Hepatocyte (in vitro differentiated cells): ENCODE measurements around the gene SNCAIP. TPM values are rescaled to one million over a fixed set of nuclear protein-coding genes. Genes with fewer than 3 reads are reported as not detected.

ENCODE experiments used
- DNase-seq: peaks from one replicate; pipeline ENCODE4 v3.0.0-alpha.2; 2016; ENCODE audit warnings: low spot score
- H2AFZ ChIP-seq: fragments of 200-600 bp; sonication (generic); 2 replicates; pipeline ENCODE4 v1.6.0; 2016; ENCODE audit warnings: antibody characterized with exemption, mild to moderate bottlenecking
- H3K27ac ChIP-seq: fragments of 200-600 bp; sonication (generic); 2 replicates; pipeline ENCODE4 v1.5.1; 2016; ENCODE audit warnings: mild to moderate bottlenecking
- H3K27me3 ChIP-seq: fragments of 200-600 bp; sonication (generic); 2 replicates; pipeline ENCODE4 v1.6.1; 2016
- H3K36me3 ChIP-seq: fragments of 200-600 bp; sonication (generic); replicated peaks from 2 replicates; pipeline ENCODE4 v1.5.1; 2016; ENCODE audit warnings: low read depth; ENCODE audit not compliant: insufficient read depth
- H3K4me1 ChIP-seq: fragments of 200-600 bp; sonication (generic); 2 replicates; pipeline ENCODE4 v1.5.1; 2016; ENCODE audit warnings: mild to moderate bottlenecking, moderate library complexity; ENCODE audit not compliant: insufficient read depth
- H3K4me2 ChIP-seq: fragments of 200-600 bp; sonication (generic); 2 replicates; pipeline ENCODE4 v1.6.0; 2016
- H3K4me3 ChIP-seq: fragments of 200-600 bp; sonication (generic); 2 replicates; pipeline ENCODE4 v1.5.1; 2016; ENCODE audit warnings: mild to moderate bottlenecking
- H3K79me2 ChIP-seq: fragments of 200-600 bp; sonication (generic); 2 replicates; pipeline ENCODE4 v1.6.0; 2017; ENCODE audit warnings: mild to moderate bottlenecking
- H3K9me2 ChIP-seq: fragments of 200-600 bp; sonication (generic); replicated peaks from 2 replicates; pipeline ENCODE4 v1.6.0; 2017; ENCODE audit warnings: mild to moderate bottlenecking; ENCODE audit not compliant: insufficient read depth
- H3K9me3 ChIP-seq: fragments of 200-600 bp; sonication (generic); 2 replicates; pipeline ENCODE4 v1.5.1; 2016; ENCODE audit warnings: low read depth, mild to moderate bottlenecking
- H4K20me1 ChIP-seq: fragments of 200-600 bp; sonication (generic); 2 replicates; pipeline ENCODE4 v1.6.0; 2016; ENCODE audit warnings: mild to moderate bottlenecking; ENCODE audit not compliant: insufficient read depth, poor library complexity, severe bottlenecking
- CTCF ChIP-seq: fragments of 200-600 bp; sonication (generic); IDR thresholded peaks from 2 replicates; pipeline ENCODE4 v1.5.1; 2016; ENCODE audit warnings: antibody characterized with exemption, mild to moderate bottlenecking; ENCODE audit not compliant: poor library complexity
- EZH2 ChIP-seq: fragments of 200-600 bp; sonication (generic); IDR thresholded peaks from 2 replicates; pipeline ENCODE4 v1.6.1; 2016; ENCODE audit warnings: antibody characterized with exemption, mild to moderate bottlenecking, borderline replicate concordance
- EZH2phosphoT487 ChIP-seq: fragments of 200-600 bp; sonication (generic); IDR thresholded peaks from one replicate; pipeline ENCODE4 v1.6.1; 2018; ENCODE audit warnings: antibody characterized with exemption, mild to moderate bottlenecking, low read depth, moderate library complexity; ENCODE audit not compliant: unreplicated experiment, severe bottlenecking
- WGBS: methylation state at CpG from one replicate; pipeline ENCODE4 v1.1.6; 2016; ENCODE audit warnings: low lambda C conversion rate; ENCODE audit errors: missing lambda C conversion rate; 5-methylcytosine and 5-hydroxymethylcytosine counted together
- polyA plus RNA-seq: library from polyadenylated mRNA; unstranded; fragments of >200 nt; fragmentation: Nextera tagmentation; extraction: Ambion mirVana; gene quantifications from 2 replicates; pipeline ENCODE4 v1.2.1, GENCODE V29; 2016
- total RNA-seq: library from RNA; depleted of rRNA; stranded (reverse); fragments of >200 nt; gene quantifications from 2 replicates; pipeline ENCODE4 v1.2.3, GENCODE V29; 2014

Gene SNCAIP
- total and polyA plus RNA-seq, 2 experiments from 2014 or later, result 7.1 to 19.1 TPM

DNA sequence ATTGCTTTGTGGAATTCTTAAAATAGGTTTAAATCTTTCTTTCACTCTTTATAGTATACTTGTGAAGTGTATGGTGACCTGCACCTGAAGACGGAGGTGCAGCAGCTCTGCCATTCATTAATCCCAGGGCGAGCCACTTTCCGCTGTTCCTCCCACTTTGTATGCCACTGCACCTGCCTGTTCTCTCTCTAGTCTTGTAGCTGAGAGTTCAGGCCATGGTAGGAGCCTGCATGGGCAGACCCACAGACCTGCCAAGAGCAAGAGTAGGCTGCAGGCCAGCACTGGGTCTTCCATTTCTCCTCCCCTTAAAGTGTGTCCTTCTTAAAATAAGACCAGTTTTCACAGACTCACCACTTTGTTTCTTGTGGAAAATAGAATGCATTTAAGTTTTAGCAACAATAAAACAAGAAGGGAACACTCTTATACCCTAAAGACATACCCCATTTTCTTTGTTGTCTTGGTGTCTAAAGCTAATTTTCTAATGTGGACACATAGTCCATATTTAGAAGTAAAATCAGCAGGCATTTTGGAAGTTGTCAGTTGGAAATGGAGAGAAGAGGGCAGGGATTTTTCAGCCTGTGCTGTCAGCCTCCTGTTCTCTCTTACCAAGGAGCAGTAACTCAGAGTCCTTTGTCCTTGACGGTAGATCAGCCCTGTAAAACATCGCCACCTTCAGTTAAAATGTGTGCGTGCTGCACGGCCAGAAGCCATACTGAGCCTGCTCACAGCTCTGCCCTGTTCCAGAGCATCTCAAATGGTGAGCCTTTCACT is 103.2 kb downstream of the SNCAIP start:
- Histone ChIP-seq H3K4me1 (peaks cover 6% of the 10 kb centered on the region), H3K4me3 (no peak overlapping the region), H3K27me3 (no peaks in the 10 kb centered on the region), H3K9me2 (no peaks in the 10 kb centered on the region), H3K27ac (peak overlapping the region; percentile 26), H4K20me1 (no peaks in the 10 kb centered on the region), H2AFZ (peak overlapping the region; percentile 41), H3K9me3 (no peaks in the 10 kb centered on the region), H3K79me2 (no peaks in the 10 kb centered on the region), H3K4me2 (no peak overlapping the region), H3K36me3 (no peaks in the 10 kb centered on the region)
- 44% methylated on average over 7 of the region's 7 CpGs for WGBS
- peak; percentile 85 for DNase-seq
- no peak for TF ChIP-seq EZH2
- peak; percentile 80 for TF ChIP-seq CTCF

DNA sequence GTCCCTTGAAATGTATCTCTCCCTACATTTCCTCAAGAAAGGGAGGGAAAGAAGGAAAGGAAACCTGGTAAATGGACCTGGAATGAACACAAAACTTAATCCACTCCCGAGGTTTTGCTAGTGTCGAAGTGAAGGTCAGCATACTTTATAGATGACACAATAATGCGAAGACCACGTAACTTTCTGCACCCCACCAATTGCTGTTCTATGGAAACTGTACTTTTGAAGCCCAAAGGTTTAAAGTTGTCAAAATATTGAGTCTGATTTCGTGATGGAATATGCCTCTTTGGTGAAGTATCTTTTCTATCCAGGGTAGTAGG is 103.7 kb downstream of the SNCAIP start:
- H3K9me3 ChIP-seq, result no peaks in the 10 kb centered on the region
- no peaks in the 10 kb centered on the region for H4K20me1 ChIP-seq
- H3K27me3 ChIP-seq, result no peaks in the 10 kb centered on the region
- no peaks in the 10 kb centered on the region for H3K9me2 ChIP-seq
- H3K4me3 ChIP-seq, result no peak overlapping the region
- no peaks in the 10 kb centered on the region for H3K36me3 ChIP-seq
- H3K27ac ChIP-seq, result no peak overlapping the region
- H3K4me2 ChIP-seq, result no peak overlapping the region
- TF ChIP-seq CTCF (no peak), EZH2 (no peak), EZH2phosphoT487 (no peak)
- H2AFZ ChIP-seq, result no peak overlapping the region
- no peak for DNase-seq
- no peaks in the 10 kb centered on the region for H3K79me2 ChIP-seq
- H3K4me1 ChIP-seq, result peaks cover 6% of the 10 kb centered on the region
- WGBS, result 78% methylated on average over 5 of the region's 5 CpGs

DNA sequence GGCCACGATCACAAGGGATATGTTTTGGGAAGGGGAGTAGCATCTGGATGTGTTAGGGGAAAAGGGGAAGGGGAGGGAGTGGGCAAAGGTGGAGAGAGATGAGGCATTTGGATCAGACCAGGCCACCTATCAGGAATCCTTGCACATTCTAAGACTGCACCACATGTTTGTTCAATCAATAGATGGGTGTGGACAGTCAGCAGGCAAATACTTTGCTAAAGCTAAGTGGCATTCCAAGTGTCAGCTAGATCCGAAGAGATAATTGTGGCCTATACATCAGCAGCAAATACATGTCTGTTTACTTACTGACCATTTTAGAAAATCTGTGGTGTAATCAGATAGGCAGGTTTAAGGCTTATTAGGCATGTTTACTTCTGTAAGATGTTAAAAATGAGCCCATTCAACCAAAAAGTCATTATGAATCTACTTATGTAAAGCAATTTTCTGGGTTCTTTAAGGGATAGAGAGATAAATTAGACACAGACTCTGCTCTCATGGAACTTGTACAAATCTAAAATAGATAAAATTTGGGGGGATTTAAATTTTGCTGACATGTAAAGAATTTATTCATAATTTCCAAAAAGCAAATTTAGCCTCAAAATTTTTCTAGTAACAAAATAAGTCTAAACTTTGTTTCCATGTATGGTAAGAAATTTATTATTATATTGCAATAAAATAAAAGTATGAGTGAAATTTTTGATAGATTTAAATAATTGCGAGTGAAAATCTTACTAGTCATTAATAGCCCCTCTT is 107.3 kb downstream of the SNCAIP start:
- H3K79me2 ChIP-seq, result no peaks in the 10 kb centered on the region
- TF ChIP-seq CTCF (no peak), EZH2phosphoT487 (no peak), EZH2 (no peak)
- no peaks in the 10 kb centered on the region for H3K27me3 ChIP-seq
- WGBS, result 51% methylated on average over 3 of the region's 3 CpGs
- no peaks in the 10 kb centered on the region for H3K9me2 ChIP-seq
- H2AFZ ChIP-seq, result no peak overlapping the region
- DNase-seq, result no peak
- no peaks in the 10 kb centered on the region for H4K20me1 ChIP-seq
- no peaks in the 10 kb centered on the region for H3K9me3 ChIP-seq
- H3K4me3 ChIP-seq, result no peak overlapping the region
- no peak overlapping the region for H3K4me2 ChIP-seq
- H3K4me1 ChIP-seq, result peaks cover 6% of the 10 kb centered on the region
- H3K36me3 ChIP-seq, result no peaks in the 10 kb centered on the region
- H3K27ac ChIP-seq, result no peak overlapping the region
